RPMI7951 (cell line): ENCODE data around the gene PIAS2. TPM values are rescaled to one million over a fixed set of nuclear protein-coding genes. Genes with fewer than 3 reads are reported as not detected.
"Not testable (repeated sequence)": the region's sequence is repeated elsewhere in the genome, so short reads cannot be mapped to it uniquely, and the experiment has no call there.

Experiments
- DNase-seq: peaks from one replicate; pipeline ENCODE4 v3.0.0-alpha.2; 2012; ENCODE audit warnings: low read depth
- total RNA-seq: library from RNA; depleted of rRNA; stranded (reverse); fragments of >200 nt; shearing (Covaris generic); gene quantifications from 2 replicates; pipeline ENCODE4 v1.2.3, GENCODE V29; 2014; rRNA removed

PIAS2 gene, protein sequence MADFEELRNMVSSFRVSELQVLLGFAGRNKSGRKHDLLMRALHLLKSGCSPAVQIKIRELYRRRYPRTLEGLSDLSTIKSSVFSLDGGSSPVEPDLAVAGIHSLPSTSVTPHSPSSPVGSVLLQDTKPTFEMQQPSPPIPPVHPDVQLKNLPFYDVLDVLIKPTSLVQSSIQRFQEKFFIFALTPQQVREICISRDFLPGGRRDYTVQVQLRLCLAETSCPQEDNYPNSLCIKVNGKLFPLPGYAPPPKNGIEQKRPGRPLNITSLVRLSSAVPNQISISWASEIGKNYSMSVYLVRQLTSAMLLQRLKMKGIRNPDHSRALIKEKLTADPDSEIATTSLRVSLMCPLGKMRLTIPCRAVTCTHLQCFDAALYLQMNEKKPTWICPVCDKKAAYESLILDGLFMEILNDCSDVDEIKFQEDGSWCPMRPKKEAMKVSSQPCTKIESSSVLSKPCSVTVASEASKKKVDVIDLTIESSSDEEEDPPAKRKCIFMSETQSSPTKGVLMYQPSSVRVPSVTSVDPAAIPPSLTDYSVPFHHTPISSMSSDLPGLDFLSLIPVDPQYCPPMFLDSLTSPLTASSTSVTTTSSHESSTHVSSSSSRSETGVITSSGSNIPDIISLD
- total RNA-seq: 17.2 and 23.8 TPM in 2 replicates

DNA sequence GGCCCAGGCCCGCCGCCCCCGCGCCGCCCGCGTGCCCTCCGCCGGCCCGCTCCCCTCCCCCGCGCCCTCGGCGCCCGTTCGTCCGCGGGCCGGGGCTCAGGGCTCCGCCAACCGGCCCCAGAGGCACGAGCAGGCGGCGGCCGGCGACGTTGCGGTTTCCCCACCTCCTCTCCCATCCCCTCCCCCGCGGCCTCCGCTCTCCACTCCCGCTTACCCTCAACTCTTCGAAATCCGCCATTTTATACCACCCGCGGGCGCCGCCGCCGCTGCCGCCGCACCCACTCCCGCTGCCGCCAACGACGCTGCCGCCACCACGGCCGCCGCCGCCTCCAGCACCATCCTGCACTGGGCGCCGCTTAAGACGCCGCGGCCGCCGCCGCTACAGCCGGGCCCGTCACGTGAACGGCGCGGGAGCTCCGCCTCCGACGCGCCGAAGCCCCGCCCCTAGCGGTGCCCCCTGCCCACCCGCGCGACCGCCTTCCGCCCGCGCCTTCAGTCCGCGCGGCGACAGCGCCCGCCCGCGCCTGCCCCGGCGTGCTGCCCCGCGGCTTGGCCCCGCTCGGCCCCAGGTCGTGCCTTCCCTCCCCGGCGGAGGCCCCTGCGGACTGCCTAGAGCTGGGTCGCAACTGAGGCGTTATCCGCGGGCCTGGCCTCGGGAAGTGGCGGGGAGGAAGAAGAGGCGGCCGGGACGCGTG lies at the start of gene PIAS2, which contains the start of gene KATNAL2:
TSS of gene PIAS2 (minus strand) at position 400 of the 695 bp plus-strand sequence. CDS start at position 238, 162 bp downstream.
TSS of gene KATNAL2 (plus strand) at position 495 of the 695 bp plus-strand sequence. CDS start 29,271 bp downstream, outside the sequence.
- DNase-seq: peak; percentile 75

DNA sequence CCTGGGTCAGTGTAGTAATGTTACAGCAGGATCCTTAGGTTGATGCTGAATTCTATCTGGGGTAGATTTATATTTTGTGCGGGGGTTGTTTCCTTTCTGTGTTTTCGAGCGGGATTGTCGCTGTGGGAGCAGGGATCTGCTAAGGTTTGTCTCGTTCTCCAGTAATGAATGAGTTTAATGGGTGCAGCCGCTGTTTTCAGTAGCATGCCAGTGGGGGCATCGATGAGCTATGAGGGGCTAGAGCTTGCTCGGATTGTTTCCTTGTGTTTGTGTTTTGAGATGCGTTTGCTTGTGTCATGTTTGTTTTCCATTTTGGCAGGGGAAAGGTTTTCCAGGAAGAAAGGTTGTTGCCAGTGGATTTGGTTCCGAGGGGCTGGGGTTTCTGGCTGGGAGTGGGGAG lies 49.0 kb upstream of the PIAS2 start:
- DNase-seq: not testable (repeated sequence)

DNA sequence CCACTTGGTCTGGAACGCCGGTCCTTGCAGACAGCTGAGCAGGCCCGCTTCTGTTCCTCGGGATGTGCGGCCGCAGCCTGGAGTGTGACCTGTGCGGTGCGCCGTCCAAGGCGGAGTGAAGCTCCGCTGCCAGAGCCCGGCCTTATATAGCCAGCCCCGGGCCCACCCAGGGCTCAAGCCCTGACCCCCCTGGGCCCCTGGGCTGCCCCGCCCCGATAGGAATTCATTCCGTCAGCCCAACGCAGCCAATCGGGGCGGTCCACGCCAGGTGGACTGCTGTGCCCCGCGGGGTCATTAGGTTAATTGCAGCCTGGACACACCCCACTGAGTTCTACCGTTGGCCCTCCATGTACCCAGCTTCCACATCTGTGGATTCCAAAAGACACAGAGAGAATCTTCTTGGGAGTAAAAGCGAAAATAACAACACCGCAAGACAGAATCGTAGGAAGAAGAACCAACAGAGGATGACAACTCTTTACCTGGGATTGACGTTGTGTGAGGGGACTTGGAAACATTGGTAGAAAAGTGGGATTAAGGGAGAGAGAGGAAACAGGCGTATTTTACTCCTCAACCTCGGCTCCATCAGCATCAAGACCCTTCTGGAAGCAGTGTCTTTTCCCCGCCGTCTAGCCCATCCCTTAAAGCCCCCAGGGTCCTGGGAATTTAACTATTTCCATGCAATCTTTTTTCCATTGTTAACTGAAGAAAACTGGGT lies 47.4 kb upstream of the PIAS2 start:
- DNase-seq: not testable (repeated sequence)

DNA sequence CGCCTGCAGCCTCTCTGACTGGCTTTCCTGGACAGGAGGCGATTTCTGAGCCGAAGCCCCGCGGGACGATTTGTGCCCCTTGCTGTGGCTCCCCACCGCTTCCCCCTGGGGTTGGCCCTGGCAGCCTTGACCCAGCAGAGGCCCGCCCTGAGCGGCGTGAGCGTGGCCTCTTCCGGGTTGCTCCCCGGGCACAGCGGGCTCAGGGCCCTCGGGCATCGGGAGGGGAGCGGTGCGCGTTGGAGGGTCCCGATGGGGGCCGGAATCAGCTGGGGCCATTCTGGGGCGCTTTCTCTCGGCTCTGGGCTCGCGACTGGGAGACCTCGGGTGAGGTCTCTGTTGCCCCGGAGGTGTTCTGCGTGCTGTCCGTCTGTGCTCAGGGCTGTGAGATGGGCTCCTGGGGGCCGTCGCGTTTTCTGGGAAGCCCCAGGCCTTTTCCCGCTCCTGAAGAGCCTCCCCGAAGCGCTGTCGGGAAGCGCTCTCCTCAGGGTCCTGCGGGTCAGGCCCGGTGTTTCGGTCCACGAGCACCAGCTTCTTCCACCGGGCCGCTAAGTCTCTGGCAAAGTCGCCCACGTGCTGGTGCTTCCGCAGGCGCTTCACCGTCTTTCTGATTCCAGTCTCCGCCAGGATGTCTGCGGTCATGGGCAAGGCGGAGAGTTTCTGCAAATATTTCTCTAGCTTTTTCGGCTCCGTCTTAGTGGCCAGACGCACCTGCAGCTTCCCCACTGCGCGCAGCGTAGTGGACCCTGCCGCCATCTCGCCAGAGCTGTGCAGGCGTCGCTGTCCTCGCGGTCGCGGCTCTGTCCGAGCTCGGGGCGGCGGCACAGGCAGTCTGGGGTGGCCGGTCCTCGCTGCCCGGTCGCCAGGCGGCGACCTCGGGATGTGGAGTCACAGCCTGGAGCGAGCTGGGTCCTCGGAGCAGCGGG lies 46.6 kb upstream of the PIAS2 start:
- not testable (repeated sequence) for DNase-seq

DNA sequence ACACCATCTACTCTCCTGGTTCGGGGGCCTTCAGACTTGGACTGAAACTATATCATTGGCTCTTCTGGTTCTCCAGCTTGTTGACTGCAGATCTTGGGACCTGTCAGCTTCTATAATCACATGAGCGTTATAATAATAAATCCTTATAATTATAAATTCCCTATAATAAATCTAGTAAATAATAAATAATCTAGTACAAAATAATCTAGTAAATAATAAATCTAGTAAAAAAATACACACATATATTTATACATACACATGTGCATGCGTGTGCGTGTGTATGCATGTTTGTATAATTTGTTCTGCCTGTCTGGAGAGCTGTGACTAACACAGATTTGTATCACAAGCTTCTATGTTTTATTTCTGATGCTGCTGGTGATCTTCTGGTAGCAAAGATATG lies 40.9 kb upstream of the PIAS2 start:
- no peak for DNase-seq

DNA sequence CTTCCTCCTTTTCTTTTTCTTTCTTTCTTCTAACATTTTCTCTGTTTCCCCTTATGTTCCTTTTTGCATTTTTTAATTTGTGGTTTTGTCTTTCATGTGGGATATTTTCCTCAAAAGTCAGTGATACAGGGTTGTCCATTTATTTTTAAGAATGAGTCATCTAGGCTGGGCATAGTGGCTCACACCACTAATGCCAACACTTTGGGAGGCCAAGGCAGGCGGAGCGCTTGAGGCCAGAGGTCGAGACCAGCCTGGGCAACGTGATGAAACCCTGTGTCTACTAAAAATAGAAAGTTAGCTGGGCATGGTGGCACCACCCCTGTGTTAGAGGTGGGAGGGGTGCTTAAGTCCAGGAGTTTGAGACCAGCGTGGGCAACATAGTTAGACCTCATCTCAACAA lies 35.9 kb upstream of the PIAS2 start:
- peak; percentile 76 for DNase-seq

DNA sequence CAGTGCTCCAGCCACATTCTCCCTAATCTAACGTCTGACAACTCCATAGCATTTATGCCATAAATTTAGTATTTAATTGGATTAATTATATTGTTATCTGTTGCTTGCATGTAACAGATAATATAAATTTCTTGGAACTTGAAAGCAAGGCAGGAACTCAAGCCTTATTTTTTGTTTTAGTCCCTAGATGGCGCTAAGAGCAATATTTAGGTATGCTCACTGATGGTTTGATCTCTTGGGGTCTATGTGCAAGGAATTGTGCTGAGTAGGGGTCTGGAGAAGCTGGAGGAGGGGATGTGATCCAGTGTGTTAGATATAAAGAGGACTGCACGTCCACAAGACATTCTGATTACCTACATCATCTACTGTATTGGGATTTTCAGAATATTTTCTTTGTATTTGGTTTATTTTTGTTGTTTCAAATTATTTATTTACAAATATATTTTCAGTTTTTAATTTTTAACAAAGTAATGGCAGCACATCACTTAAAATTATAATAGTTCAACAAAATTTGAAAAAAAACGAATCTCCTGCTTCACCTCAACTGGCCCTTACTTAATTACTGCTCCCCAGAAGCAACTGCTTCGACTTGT lies 32.9 kb upstream of the PIAS2 start:
- peak; percentile 16 for DNase-seq

DNA sequence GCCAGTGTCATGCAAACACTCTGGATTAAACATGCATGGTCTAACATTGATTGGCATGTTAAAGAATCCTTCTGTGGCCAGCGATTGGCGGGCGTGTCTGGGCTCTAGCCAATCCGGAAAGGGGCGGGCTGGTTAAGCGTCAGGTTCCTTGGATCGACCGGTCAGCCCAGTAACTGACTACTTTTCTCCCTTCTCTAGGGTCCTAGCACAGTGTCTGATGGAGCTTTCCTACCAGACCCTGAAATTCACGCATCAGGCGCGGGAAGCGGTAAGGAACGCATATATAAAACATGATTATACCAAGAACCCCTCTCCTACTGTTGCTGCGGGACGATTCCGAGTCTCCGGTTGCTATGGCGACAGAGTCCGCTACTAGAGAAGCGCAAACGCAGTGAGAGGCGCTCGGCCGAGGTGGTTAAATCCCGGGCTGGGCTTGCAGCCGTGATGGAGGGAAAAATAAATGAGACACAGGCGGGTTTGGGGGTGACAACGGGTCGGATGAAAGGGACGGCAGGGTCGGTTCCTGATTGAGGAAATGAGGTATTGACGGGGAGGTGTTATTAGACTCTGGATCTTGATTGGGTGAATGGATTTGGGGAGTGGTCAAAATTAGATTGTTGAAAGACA lies 29.5 kb upstream of the PIAS2 start:
- peak; percentile 90 for DNase-seq

DNA sequence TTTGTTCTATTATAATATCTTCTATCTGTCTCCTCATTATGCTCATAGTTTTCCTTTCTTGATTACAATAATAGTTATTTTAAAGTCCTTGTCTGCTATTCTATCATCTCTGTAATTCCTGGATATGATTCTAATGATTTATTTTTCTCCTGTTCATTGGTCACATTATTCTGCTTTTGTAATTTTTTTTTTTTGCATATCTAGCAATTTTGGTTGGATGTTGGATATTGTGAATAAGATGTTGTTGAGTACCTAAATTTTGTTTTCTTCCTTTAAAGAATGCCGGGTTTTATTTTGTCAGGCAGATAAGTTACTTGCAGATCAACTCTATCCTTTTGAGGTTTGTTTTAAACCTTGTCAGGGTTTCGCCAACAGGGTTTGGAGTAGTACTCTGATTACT lies 25.3 kb upstream of the PIAS2 start:
- no peak for DNase-seq

DNA sequence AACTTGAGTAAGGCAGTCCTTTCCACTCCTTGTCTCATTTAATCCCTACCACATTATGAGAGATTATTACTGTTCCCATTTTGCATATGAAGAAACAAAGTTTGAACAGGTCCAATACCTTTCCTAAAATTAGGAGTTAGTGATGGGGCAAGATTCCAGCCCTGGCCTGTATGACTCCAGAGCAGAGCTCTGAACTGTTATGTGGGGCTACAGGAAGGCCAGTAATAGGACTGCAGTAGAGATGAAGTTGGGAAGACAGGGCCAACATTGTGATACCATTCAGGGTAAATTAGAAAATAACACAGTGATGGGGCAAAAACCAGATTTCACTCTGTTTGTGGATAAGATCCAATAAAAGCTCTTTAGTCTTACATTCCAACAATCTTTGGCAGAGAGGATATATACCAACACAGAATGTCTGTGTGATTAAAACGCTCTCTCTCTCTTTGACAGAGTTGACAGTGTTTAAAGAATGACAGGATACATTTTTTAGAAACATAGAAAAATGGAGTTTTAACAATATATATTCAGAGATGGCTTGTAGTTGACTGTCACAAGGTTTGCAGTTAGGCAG lies 22.8 kb upstream of the PIAS2 start:
- peak; percentile 22 for DNase-seq

DNA sequence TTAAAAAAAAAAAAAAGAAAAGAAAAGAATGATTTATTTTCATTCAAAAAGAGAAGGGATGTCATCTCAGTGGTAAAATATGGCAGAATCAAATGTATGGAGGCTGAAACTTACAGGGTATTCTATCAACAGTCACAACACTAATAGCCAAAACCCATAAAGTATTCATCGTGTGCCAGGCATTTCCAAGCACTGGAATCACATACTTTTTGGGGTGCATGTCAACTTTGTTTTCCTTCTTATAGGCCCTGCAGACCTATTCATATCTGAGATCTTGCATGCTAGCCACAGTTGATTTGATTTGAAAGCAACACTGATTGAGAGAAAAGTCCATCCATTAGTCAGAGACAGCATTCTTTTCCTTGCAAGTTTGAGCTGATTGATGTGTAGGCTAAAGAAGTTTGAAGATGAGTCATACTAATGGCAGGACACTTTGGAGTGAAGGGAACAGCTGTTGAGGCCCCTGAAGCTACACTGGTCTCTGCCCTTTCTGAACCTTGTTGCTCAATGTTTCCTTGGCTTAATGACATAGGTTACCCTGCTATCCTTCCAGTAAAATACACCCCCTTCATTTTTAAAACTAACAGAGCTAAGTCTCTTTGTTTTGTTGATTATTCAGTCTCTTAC lies 22.1 kb upstream of the PIAS2 start:
- DNase-seq: peak; percentile 94

DNA sequence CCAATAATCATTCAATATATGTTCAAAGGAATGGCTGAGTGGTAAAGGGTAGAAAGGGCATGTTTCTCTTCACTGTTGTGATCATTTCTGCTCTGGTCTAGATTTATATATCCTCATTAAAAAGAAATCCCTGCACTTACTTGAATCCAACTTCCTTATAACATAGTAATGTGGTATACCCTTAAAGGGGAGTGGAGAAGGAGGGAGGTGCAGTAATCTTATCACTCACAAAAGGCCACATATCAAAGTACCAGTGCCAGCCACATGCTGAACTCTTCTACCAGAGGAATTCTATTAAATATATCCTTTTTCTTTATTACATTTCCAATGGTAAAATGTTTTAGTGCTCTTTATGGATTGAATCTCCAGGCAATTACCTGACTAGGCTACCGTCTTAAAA lies 3.3 kb upstream of the PIAS2 start:
- no peak for DNase-seq

DNA sequence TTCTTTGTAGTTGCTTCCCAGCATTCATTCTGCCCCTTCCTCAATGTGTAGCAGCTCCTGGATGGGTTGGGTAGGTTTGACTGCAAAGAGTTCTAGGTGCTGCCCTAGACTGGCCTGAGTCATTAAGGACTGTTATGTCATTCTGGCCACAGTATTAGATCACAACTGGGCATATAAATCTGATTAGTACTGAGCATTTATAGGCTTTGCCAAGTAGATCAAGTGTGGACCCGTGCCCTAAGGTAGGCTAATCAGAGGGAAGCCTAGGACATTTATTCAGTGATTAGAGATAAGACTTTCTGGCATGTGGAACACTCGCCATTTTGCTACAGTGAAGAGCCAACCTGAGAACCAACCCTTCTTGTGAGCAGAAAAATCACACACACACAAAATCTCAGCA lies 2.8 kb upstream of the PIAS2 start:
- DNase-seq: no peak

DNA sequence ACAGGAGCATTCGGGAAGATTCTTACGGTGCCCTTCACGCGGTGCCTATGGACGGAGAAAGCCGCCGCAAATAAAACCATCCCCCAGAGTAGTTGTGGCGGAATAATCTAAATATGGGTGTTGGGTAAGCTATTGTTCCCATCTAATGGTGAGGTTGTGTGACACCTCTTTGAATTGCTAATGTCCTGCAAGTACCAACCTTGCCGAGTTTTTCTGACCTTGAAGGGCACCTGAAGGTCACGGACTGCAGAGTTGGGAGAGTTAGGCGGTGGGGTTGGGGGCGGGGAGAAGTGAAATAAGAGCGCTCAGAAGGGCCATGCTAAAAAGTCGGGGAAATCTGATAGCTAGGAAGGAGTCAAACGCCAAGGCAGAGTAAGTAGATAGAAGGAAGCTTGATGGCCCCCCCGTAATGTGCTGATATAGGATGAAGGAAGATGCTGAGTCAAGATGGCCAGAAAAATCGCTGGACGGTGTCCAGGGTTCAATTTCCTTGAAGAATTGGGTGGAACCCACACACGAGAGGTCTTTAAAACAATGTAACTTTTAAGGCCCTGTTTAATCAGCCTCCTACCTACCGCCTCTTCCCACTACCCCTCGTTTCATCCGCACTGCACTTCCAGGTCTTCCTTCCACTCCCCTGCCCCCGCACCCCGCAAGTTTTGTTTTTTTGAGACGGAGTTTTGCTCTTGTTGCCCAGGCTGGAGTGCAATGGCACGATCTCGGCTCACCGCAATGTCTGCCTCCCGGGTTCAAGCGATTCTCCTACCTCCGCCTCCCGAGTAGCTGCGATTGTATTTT lies 695 bp upstream of the PIAS2 start:
- peak; percentile 46 for DNase-seq

DNA sequence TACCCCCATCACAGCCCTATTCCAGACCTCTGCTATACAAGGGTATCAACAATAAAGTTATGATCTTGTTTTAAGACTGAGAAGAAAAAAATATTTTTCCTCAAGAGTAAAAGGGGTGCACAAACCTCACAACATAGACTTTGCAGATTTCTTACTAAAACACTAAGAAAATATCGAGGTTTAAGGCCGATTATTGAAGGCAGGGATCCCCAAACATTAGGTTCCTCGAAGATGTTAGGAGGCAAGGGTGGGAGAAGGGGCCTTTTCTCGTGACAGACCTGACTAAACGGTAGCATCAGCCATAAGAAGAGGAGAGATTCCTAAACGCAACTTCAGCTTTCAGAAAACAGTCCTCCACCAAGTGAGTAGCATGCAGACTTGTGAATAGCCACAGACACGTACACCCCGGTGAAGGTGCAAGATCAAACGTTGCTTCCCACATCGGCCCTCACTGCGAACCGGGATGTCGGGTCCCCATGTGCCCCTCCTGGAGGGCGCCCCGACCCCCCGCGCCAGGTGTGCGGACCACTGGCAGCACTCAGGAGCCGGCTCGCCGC lies 678 bp downstream of the PIAS2 start:
- peak; percentile 37 for DNase-seq

DNA sequence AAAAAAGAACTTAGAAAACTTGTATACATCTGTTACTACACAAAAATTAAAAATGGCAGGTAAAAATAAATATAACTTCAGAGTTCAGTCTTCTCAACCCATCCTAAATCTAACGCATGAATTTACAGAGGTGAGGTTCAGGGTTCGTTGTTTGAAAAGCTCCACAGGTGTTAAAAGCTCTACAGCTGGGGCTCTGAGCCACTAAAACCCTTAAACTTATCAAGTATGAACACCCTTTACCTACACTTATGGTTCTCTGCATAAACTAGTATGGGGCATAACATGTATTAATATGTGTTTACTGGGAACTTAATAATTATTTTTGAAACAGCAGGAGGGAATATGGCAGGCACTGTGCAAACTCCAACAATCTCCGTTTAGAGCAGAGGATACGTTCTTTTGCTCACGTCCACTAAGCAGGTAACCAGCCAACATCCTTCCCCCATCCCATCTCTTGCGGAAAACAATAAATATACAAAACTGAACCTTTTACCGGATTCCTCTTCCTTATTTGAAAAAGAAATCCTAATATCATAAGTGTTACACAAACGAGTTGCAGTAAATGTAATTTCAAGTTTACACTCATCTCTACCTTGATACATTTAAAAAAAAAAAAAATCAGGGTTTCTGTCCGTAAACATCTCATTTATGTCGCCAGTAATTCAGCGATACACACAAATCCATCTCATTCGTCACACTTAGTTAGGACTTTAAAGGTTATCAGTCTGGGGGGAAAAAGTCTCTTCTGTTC lies 1.3 kb downstream of the PIAS2 start:
- no peak for DNase-seq

DNA sequence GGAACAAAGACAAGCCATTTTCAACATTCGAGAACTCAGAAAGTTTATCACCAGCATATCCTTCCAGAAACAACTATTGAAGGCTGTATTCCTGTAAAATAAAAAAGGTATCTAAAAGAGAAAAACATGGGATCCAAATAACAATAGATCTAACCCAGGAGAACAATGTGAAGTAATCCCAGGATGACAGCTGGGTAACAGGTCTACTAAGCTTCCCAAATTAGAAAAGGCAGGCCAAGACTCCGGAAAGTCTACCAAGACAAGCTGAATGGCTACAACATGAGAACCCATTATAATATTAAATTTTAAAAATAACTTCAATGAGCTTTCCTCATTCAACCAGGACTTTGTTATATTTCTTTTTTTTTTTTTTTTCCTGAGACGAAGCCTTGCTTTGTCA lies 6.5 kb downstream of the PIAS2 start:
- DNase-seq: no peak
